SK-N-SH treated with all-trans-retinoic acid at 6 μM for 48 hours (cell line): Measurements from ENCODE around the gene CDH20.

Experiments
- ATAC-seq: fragments of 200-7000 bp; cut with Tn5 transposase; 3 replicates; pipeline ENCODE4 v1.9.1; 2020; ENCODE audit warnings: mild to moderate bottlenecking, moderate library complexity
- ARNTL ChIP-seq: fragments of 450-650 bp; formaldehyde crosslinking; IDR thresholded peaks from 2 replicates; pipeline ENCODE4 v1.5.0; 2020; ENCODE audit warnings: low read depth, mild to moderate bottlenecking, moderate library complexity, borderline replicate concordance
- BACH2 ChIP-seq: fragments of 250-450 bp; sonication (Bioruptor Pico); IDR thresholded peaks from 2 replicates; pipeline ENCODE4 v1.9.0; 2021; ENCODE audit warnings: mild to moderate bottlenecking, borderline replicate concordance
- CSDC2 ChIP-seq: fragments of 250-450 bp; sonication (Bioruptor Pico); IDR thresholded peaks from 2 replicates; pipeline ENCODE4 v1.5.0; 2020; ENCODE audit warnings: mild to moderate bottlenecking, moderate library complexity
- ESRRG ChIP-seq: fragments of 250-450 bp; sonication (Bioruptor Pico); IDR thresholded peaks from 2 replicates; pipeline ENCODE4 v1.6.1; 2021; ENCODE audit warnings: mild to moderate bottlenecking
- GLIS3 ChIP-seq: fragments of 250-450 bp; sonication (Bioruptor Pico); IDR thresholded peaks from 2 replicates; pipeline ENCODE4 v1.5.0; 2020; ENCODE audit warnings: mild to moderate bottlenecking, moderate library complexity
- OSR1 ChIP-seq: fragments of 250-450 bp; sonication (Bioruptor Pico); IDR thresholded peaks from 2 replicates; pipeline ENCODE4 v1.8.0; 2022; ENCODE audit warnings: moderate library complexity, mild to moderate bottlenecking, inconsistent platforms
- PPARA ChIP-seq: fragments of 250-450 bp; sonication (Bioruptor Pico); IDR thresholded peaks from 2 replicates; pipeline ENCODE4 v1.5.0; 2020; ENCODE audit warnings: mild to moderate bottlenecking, borderline replicate concordance
- SNAI2 ChIP-seq: fragments of 250-450 bp; sonication (Bioruptor Pico); IDR thresholded peaks from 2 replicates; pipeline ENCODE4 v1.5.0; 2020; ENCODE audit warnings: mild to moderate bottlenecking, moderate library complexity
- TCF4 ChIP-seq: fragments of 250-450 bp; sonication (Bioruptor Pico); IDR thresholded peaks from 2 replicates; pipeline ENCODE4 v1.8.0; 2021; ENCODE audit warnings: mild to moderate bottlenecking, moderate library complexity, borderline replicate concordance
- TOX ChIP-seq: fragments of 250-450 bp; sonication (Bioruptor Pico); IDR thresholded peaks from 2 replicates; pipeline ENCODE4 v1.8.0; 2021; ENCODE audit warnings: mild to moderate bottlenecking, moderate library complexity, borderline replicate concordance
- ZC3H10 ChIP-seq: fragments of 250-450 bp; sonication (Bioruptor Pico); IDR thresholded peaks from 2 replicates; pipeline ENCODE4 v1.5.1; 2021; ENCODE audit warnings: mild to moderate bottlenecking, moderate library complexity
- ZFP30 ChIP-seq: fragments of 450-650 bp; formaldehyde crosslinking; IDR thresholded peaks from 2 replicates; pipeline ENCODE4 v1.5.0; 2022; ENCODE audit warnings: mild to moderate bottlenecking, moderate library complexity
- ZNF565 ChIP-seq: fragments of 450-650 bp; formaldehyde crosslinking; conservative IDR thresholded peaks from 2 replicates; pipeline ENCODE4 v1.5.0; 2020; ENCODE audit warnings: low read depth, mild to moderate bottlenecking, moderate library complexity
- ZNF8 ChIP-seq: fragments of 450-650 bp; formaldehyde crosslinking; IDR thresholded peaks from 2 replicates; pipeline ENCODE4 v1.5.0; 2020; ENCODE audit warnings: mild to moderate bottlenecking, moderate library complexity
- TF ChIP-seq, protein P1 (sequence below): fragments of 250-450 bp; sonication (Bioruptor Pico); IDR thresholded peaks from 2 replicates; pipeline ENCODE4 v1.8.0; 2021; ENCODE audit warnings: low read depth, mild to moderate bottlenecking, moderate library complexity, borderline replicate concordance
- TF ChIP-seq, protein P2 (sequence below): fragments of 250-450 bp; sonication (Bioruptor Pico); IDR thresholded peaks from 2 replicates; pipeline ENCODE4 v1.5.1; 2021; ENCODE audit warnings: mild to moderate bottlenecking, moderate library complexity
- TF ChIP-seq, protein P3 (sequence below): fragments of 250-450 bp; sonication (Bioruptor Pico); IDR thresholded peaks from 2 replicates; pipeline ENCODE4 v1.5.0; 2020; ENCODE audit warnings: mild to moderate bottlenecking, moderate library complexity
- TF ChIP-seq, protein P4 (sequence below): fragments of 250-450 bp; sonication (Bioruptor Pico); IDR thresholded peaks from 2 replicates; pipeline ENCODE4 v1.5.1; 2020; ENCODE audit warnings: low read depth, mild to moderate bottlenecking, moderate library complexity
- TF ChIP-seq, protein P5 (sequence below): fragments of 250-450 bp; sonication (Bioruptor Pico); IDR thresholded peaks from 2 replicates; pipeline ENCODE4 v1.8.0; 2020; ENCODE audit warnings: mild to moderate bottlenecking, moderate library complexity, borderline replicate concordance

CDH20 gene

DNA sequence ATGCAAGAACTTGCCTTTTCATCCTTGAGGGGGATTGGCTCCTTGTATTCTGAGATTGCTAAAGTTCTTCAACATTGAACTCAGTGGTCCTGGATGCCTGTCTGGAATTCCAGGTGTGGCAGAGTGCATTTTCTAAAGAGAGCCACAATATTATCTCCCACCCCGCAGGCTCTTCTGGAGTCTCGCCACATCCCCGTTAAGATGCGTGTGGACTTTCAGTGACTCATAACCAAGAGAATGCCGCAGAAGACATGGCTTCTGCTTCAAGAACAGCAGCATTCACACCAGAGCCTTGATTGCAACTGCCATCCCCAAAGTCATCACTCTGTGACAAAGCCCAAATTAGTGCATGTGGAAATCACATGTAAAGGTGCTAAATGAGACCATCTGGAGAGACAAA, 142.7 kb downstream of the CDH20 start:
- no peak for ATAC-seq
- TF ChIP-seq, protein P1, sequence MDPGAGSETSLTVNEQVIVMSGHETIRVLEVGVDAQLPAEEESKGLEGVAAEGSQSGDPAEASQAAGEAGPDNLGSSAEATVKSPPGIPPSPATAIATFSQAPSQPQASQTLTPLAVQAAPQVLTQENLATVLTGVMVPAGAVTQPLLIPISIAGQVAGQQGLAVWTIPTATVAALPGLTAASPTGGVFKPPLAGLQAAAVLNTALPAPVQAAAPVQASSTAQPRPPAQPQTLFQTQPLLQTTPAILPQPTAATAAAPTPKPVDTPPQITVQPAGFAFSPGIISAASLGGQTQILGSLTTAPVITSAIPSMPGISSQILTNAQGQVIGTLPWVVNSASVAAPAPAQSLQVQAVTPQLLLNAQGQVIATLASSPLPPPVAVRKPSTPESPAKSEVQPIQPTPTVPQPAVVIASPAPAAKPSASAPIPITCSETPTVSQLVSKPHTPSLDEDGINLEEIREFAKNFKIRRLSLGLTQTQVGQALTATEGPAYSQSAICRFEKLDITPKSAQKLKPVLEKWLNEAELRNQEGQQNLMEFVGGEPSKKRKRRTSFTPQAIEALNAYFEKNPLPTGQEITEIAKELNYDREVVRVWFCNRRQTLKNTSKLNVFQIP = no peak
- TF ChIP-seq PPARA (CRISPR knock-in tag) (no peak), CSDC2 (CRISPR knock-in tag) (no peak), ARNTL (CRISPR knock-in tag) (no peak), OSR1 (CRISPR knock-in tag) (no peak), BACH2 (no peak)
- TF ChIP-seq, protein P2, sequence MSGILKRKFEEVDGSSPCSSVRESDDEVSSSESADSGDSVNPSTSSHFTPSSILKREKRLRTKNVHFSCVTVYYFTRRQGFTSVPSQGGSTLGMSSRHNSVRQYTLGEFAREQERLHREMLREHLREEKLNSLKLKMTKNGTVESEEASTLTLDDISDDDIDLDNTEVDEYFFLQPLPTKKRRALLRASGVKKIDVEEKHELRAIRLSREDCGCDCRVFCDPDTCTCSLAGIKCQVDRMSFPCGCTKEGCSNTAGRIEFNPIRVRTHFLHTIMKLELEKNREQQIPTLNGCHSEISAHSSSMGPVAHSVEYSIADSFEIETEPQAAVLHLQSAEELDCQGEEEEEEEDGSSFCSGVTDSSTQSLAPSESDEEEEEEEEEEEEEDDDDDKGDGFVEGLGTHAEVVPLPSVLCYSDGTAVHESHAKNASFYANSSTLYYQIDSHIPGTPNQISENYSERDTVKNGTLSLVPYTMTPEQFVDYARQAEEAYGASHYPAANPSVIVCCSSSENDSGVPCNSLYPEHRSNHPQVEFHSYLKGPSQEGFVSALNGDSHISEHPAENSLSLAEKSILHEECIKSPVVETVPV (CRISPR knock-in tag) = no peak
- TF ChIP-seq, protein P3, sequence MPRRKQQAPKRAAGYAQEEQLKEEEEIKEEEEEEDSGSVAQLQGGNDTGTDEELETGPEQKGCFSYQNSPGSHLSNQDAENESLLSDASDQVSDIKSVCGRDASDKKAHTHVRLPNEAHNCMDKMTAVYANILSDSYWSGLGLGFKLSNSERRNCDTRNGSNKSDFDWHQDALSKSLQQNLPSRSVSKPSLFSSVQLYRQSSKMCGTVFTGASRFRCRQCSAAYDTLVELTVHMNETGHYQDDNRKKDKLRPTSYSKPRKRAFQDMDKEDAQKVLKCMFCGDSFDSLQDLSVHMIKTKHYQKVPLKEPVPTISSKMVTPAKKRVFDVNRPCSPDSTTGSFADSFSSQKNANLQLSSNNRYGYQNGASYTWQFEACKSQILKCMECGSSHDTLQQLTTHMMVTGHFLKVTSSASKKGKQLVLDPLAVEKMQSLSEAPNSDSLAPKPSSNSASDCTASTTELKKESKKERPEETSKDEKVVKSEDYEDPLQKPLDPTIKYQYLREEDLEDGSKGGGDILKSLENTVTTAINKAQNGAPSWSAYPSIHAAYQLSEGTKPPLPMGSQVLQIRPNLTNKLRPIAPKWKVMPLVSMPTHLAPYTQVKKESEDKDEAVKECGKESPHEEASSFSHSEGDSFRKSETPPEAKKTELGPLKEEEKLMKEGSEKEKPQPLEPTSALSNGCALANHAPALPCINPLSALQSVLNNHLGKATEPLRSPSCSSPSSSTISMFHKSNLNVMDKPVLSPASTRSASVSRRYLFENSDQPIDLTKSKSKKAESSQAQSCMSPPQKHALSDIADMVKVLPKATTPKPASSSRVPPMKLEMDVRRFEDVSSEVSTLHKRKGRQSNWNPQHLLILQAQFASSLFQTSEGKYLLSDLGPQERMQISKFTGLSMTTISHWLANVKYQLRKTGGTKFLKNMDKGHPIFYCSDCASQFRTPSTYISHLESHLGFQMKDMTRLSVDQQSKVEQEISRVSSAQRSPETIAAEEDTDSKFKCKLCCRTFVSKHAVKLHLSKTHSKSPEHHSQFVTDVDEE (CRISPR knock-in tag) = no peak
- TF ChIP-seq, protein P4, sequence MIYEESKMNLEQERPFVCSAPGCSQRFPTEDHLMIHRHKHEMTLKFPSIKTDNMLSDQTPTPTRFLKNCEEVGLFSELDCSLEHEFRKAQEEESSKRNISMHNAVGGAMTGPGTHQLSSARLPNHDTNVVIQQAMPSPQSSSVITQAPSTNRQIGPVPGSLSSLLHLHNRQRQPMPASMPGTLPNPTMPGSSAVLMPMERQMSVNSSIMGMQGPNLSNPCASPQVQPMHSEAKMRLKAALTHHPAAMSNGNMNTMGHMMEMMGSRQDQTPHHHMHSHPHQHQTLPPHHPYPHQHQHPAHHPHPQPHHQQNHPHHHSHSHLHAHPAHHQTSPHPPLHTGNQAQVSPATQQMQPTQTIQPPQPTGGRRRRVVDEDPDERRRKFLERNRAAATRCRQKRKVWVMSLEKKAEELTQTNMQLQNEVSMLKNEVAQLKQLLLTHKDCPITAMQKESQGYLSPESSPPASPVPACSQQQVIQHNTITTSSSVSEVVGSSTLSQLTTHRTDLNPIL (CRISPR knock-in tag) = no peak

DNA sequence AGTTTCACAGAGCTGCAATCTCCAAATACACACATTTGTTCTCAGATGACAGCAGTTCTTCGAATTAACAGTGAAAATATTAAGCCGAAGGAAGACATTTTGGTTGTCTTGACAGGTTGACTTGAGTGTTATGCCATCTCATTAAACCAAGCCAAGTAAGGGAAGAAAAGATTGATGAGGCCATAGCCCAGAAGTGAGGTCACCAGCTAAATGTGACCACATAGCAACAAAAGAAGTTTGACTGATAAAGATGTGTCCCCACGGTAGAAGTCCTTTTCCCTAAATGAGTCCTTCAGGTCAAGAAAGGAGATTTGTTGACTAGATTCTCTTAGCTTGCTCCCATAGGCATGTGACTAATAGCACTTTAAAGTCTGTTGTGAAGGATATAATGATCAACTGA, 156.1 kb downstream of the CDH20 start:
- TF ChIP-seq GLIS3 (CRISPR knock-in tag) = no peak
- TF ChIP-seq, protein P5, sequence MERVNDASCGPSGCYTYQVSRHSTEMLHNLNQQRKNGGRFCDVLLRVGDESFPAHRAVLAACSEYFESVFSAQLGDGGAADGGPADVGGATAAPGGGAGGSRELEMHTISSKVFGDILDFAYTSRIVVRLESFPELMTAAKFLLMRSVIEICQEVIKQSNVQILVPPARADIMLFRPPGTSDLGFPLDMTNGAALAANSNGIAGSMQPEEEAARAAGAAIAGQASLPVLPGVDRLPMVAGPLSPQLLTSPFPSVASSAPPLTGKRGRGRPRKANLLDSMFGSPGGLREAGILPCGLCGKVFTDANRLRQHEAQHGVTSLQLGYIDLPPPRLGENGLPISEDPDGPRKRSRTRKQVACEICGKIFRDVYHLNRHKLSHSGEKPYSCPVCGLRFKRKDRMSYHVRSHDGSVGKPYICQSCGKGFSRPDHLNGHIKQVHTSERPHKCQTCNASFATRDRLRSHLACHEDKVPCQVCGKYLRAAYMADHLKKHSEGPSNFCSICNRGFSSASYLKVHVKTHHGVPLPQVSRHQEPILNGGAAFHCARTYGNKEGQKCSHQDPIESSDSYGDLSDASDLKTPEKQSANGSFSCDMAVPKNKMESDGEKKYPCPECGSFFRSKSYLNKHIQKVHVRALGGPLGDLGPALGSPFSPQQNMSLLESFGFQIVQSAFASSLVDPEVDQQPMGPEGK (CRISPR knock-in tag) = no peak
- TF ChIP-seq BACH2 = no peak
- no peak for TF ChIP-seq TOX (CRISPR knock-in tag)
- no peak for TF ChIP-seq CSDC2 (CRISPR knock-in tag)
- TF ChIP-seq PPARA (CRISPR knock-in tag) = no peak
- no peak for TF ChIP-seq ZFP30 (CRISPR knock-in tag)
- TF ChIP-seq, protein P3 (CRISPR knock-in tag) = no peak
- no peak for TF ChIP-seq ZNF565 (CRISPR knock-in tag)
- TF ChIP-seq, protein P2 (CRISPR knock-in tag) = no peak
- no peak for TF ChIP-seq ZC3H10
- no peak for TF ChIP-seq ZNF8 (CRISPR knock-in tag)
- TF ChIP-seq TCF4 (CRISPR knock-in tag) = no peak
- no peak for TF ChIP-seq OSR1 (CRISPR knock-in tag)
- TF ChIP-seq, protein P1 = no peak
- TF ChIP-seq ESRRG (CRISPR knock-in tag) = no peak
- TF ChIP-seq SNAI2 (CRISPR knock-in tag) = no peak
- no peak for TF ChIP-seq ARNTL (CRISPR knock-in tag)
- TF ChIP-seq, protein P4 (CRISPR knock-in tag) = no peak
- ATAC-seq = no peak
